ENCODE measurements around the gene CDK2.
A peak's percentile ranks its signal among the peaks of the same experiment; 100 is the strongest.

Gene CDK2

GRCh38 chr12:56017181-56017580 is 50.6 kb downstream of the CDK2 start:
- Histone ChIP-seq H3K36me3 (ENCODE audit: insufficient read depth, low read length) (peaks cover 4% of the 10 kb centered on the region), H3K27me3 (ENCODE audit: insufficient read depth, low read length) (no peaks in the 10 kb centered on the region), H3K4me3 (ENCODE audit: low read length) (no peak overlapping the region), H3K4me1 (ENCODE audit: insufficient read depth, low read length) (peaks cover 17% of the 10 kb centered on the region), H2AFZ (ENCODE audit: low read depth, low read length) (no peak overlapping the region), H3K9me3 (ENCODE audit: low read length) (no peaks in the 10 kb centered on the region)

GRCh38 chr12:56018356-56018755 is 51.7 kb downstream of the CDK2 start:
- Histone ChIP-seq H3K9me3 (ENCODE audit: low read length) (no peaks in the 10 kb centered on the region), H3K36me3 (ENCODE audit: insufficient read depth, low read length) (peaks cover 4% of the 10 kb centered on the region), H3K4me3 (ENCODE audit: low read length) (no peak overlapping the region), H3K27me3 (ENCODE audit: insufficient read depth, low read length) (no peaks in the 10 kb centered on the region), H3K4me1 (ENCODE audit: insufficient read depth, low read length) (peaks cover 27% of the 10 kb centered on the region), H2AFZ (ENCODE audit: low read depth, low read length) (no peak overlapping the region)

DNA sequence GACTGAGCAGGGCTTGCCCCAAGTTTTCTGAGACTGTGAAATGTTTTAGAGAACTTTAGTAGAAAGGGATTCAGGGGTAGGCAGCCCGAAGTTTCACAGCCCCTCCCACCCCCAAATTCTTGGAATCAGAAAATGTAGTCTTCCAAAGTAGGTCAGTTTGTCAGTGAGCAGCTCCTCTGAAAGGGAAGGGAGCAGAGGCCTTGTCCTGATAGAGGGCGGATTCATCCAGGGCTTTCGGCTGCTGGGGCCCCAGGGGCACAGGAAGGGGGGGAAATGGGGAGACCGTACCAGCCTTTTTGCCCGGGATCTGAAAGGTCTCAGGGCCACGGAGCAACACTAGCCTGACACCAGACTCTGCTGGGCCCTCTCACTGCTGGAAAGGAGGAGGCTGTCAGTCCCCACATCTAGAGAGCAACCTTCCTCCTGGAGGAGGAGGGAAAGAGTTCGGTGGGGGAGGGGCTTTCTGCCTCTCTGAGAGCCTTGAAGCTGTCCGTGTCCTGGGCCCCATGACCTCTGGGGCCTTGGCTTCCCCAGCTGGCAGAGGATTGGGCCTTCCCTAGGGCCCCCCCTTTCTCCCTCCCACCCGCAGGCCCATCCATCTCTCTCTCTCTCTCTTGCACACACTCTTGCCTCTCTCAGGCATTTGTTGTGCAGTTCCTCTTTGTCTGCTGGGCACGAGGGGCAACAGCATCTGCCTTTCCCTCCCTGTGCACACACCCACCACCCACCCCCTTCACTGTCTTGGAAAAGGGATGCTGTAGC is 54.0 kb downstream of the CDK2 start, which contains the start of gene IKZF4:
Gene IKZF4 (plus strand): TSS at position 621 of the 762 bp plus-strand sequence. CDS start 451 bp downstream, outside the sequence.
- H3K27me3 ChIP-seq (ENCODE audit: insufficient read depth, low read length) = no peaks in the 10 kb centered on the region
- peaks cover 23% of the 10 kb centered on the region for H3K36me3 ChIP-seq (ENCODE audit: insufficient read depth, low read length)
- no peak within 1 kb of the TSS for H2AFZ ChIP-seq (ENCODE audit: low read depth, low read length)
- no peaks in the 10 kb centered on the region for H3K9me3 ChIP-seq (ENCODE audit: low read length)
- H3K4me1 ChIP-seq (ENCODE audit: insufficient read depth, low read length) = peaks cover 32% of the 10 kb centered on the region
- peak within 1 kb of the TSS; percentile 75 for H3K4me3 ChIP-seq (ENCODE audit: low read length)

DNA sequence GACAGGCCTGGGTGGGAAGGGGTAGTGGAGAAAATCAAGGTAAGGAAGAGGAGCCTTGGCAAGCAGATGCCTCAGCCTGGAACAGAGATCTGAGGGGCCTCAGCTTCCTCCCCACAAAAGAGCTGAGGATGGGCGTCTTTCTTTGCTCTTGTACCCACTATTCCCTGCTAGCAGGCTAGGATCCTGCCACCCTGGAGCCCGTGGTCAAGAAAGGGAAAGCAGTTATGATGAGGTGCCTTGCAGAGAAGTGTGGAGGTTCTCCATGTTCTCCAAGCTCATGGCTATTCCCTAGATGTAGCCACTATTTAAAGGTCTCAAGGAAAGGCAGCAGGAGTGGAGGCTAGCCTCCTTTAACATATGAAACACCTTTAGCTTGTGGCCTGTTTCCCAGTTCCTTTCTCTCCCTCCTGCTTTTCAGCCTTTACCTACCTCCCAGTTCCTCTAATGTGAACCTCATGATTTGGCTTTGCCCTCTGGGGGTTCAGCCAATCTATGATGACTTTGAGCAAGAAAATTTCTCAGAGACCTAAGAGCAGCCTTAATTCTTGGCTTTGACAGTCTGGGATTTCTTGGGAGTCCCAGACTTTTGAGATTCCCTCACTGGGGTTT is 55.4 kb downstream of the CDK2 start:
- Histone ChIP-seq H3K27me3 (ENCODE audit: insufficient read depth, low read length) (no peaks in the 10 kb centered on the region), H3K36me3 (ENCODE audit: insufficient read depth, low read length) (peaks cover 35% of the 10 kb centered on the region), H2AFZ (ENCODE audit: low read depth, low read length) (no peak overlapping the region), H3K9me3 (ENCODE audit: low read length) (no peaks in the 10 kb centered on the region), H3K4me3 (ENCODE audit: low read length) (peak overlapping the region; percentile 75), H3K4me1 (ENCODE audit: insufficient read depth, low read length) (peaks cover 32% of the 10 kb centered on the region)
